ENCODE measurements around the gene LARP6.
"Not testable (repeated sequence)": the region's sequence is repeated elsewhere in the genome, so short reads cannot be mapped to it uniquely, and the experiment has no call there.

LARP6 gene

DNA sequence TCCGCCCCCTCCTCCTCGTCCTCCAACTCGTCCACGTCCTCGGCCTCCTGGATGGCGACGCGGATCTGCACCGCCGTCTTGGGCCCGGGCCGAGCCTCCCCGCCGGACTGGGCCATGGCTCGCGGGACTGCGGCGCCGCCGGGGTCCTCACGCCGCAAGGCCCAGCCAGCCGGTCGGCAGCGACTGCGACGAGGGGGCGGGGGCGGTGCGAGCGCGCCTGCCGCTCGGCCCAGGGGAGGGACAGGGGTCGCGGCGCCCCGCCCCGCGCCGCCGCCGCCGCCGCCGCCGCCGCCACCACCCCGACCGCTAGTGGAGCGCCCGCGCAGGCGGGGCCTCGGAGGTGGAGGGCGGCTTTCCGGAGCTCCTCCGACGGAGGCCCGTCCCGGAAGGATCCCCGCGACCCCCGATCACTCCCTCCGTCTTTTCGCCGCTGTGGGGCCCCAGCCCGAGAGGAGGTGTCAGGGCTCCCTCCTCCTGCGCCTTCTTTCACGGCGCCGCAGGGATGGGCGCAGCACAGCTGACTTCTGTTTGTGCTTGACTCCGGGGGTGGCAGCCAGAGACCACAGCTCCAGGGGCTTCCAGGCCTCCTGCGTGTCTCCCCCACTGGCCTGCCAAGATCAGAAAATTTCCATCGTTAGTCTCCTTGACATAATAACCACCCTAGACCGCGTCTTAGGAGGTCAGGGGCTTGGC lies at the start of gene LARP6:
TSS of gene LARP6 (minus strand) at position 185 of the 693 bp plus-strand sequence. CDS start at position 116, 69 bp downstream.
- peak; percentile 82 for DNase-seq

GRCh38 chr15:70902107-70902506 lies 48.1 kb upstream of the LARP6 start:
- no peak for DNase-seq

DNA sequence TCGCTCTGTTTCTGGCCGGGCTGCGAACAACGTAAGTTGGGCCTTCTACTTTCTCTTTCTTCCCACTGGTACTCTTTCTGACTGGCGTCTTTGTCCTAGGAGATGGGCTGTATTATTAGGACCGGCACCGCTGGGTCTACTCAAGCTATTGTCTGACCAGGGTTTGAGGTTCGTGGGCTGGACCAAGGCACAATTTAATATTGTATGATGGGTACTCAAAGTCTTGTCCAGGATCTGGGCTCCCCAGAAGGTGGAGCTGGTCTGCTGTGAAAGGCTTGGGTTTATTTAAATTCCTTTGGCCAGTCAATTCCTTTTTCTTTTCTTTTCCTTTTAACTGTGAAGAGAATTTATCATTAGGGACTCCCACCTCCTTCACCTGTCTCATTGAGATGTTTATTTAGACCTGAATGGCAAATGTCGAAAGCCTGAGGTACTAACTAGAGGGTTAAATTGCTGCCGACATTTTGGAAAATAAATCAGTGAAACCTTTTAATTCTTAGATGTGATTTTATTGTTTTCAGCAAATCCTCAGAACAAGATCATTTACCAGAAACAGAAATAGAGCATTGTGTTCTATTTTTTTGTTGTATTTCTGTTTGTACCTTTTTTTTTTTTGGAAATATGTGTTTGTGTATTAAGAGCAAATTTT lies 39.1 kb upstream of the LARP6 start:
- no peak for DNase-seq

DNA sequence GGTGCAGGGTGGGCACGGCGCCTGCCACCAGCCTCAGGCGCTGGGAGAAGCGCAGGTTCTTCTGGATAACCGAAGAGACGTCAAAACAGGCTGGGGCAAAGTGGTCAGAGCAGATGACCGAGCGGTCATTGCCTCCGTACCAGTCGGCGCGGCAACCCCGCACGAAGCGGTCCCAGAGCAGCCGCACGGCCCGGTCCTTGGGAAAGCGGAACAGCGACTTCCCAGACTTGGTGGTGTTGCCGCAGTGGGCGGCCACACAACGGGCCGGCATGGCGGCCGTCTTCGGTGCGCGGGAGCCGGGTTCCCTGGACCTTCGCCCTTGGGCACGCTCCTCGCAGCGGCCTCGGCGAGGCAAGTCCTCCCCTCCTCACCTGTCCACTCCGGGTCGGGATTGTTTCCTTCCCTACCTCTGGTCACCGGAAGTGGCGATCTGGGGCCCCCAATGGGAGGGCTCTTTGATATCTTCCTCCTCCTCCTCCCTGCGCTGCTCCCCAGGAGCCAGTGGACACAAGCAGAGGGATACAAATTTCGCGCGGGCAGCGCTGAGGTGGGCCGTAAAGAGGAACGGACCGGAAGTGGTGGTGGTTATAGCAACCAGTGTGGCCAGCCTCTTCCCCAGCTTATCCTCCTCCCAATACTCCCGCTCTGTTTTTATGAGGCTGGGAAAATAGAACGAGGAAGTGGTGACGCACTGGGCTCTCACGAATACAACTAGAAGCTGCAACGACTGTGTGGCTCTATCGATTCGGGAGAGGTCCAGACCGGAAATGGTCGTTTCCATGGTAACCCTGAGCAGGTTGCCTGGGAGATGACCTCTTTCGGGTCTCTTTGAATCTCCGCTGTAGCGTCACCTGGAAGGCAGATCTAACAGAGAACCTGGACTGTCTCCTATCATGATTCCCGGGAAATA lies 38.3 kb upstream of the LARP6 start, which contains the start of the genes LRRC49 and THAP10:
TSS of gene LRRC49 (plus strand) at position 825 of the 910 bp plus-strand sequence. CDS start at position 894, 69 bp downstream.
TSS of gene THAP10 (minus strand) at position 432 of the 910 bp plus-strand sequence. CDS start at position 271, 161 bp downstream.
- peak; percentile 98 for DNase-seq

GRCh38 chr15:70882361-70882760 lies 28.4 kb upstream of the LARP6 start:
- no peak for DNase-seq

DNA sequence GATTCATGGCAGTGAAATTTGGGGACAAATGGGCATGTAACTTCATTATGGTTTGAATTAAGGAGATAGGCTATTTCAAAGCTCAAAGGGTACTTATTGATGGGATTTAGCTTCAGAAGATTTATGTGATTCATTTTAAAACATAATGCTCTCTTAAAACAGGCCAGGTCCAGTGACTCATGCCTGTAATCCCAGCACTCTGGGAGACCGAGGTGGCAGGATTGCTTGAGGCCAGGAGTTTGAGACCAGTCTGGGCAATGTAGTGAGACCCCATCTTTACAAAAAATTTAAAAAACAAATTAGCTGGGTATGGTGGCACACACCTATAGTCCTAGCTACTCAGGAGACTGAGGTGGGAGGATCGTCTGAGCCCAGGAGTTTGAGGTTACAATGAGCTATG lies 26.8 kb upstream of the LARP6 start:
- DNase-seq: no peak

DNA sequence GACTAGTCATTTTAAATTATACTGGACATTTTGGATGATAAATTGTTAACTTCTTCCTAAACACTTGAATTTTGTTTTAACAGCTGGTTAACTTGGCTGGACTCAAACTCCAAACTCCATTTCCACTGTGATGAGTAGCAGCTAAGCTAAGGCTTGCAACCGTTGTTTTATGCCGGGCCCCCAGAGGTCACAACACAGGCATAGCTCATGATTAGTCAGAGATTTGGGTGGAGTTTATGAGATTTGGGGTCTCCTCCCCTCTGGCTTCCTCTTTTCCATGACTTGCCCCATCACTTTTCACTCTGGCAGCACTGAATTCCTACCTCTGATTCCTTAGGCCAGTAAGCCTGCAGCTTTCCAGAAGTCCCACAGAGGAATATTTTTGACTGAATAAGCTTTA lies 25.4 kb upstream of the LARP6 start:
- no peak for DNase-seq

- no peak for DNase-seq
Measured at GRCh38 chr15:70876683-70877082, 22.7 kb upstream of the LARP6 start.

DNA sequence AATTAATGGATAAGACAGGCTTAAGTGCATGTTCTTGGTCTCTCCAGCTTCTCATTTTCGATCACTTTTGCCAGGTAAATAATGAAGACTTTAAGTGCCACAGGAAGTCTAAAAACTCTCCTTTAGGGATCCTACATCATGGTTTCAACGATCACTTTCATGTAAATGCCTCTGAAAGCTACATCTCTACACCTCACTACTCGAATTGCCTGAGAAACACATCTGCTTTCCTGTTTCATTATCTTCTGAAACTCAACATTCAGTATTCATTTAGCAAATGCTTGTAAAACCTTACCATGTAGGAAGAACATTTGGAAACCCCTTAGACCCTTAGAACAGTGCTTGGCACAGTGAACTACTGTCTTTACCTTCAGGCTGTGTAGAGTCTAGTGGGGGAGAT lies 22.1 kb upstream of the LARP6 start:
- DNase-seq: no peak

GRCh38 chr15:70875001-70875782 lies 21.2 kb upstream of the LARP6 start:
- DNase-seq: no peak

GRCh38 chr15:70873232-70874054 lies 19.5 kb upstream of the LARP6 start:
- DNase-seq: no peak

- not testable (repeated sequence) for DNase-seq
Measured at GRCh38 chr15:70871490-70871889, 17.5 kb upstream of the LARP6 start.

DNA sequence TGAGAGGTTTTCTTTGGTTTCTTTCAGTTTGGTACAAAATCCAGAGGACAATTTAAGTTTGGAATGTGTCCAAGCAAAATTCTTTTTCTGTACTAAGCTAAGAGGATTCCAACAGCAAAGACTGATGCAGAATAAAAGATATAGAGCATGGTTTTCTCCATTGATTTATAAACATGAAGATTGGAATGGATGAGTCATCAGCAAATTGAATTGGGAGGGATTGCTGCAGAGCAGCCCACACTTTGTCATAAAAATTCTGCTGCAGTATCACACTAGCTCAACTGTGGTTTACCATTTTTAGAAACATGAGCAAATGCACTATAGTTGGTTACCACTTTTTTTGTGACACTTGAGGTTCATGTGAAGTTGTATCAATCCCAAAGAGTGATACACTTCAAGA lies 16.1 kb upstream of the LARP6 start:
- no peak for DNase-seq

- no peak for DNase-seq
Measured at GRCh38 chr15:70869346-70869745, 15.4 kb upstream of the LARP6 start.

- DNase-seq: no peak
Measured at GRCh38 chr15:70867911-70868467, 14.0 kb upstream of the LARP6 start.

- no peak for DNase-seq
Measured at GRCh38 chr15:70866982-70867641, 13.2 kb upstream of the LARP6 start.

DNA sequence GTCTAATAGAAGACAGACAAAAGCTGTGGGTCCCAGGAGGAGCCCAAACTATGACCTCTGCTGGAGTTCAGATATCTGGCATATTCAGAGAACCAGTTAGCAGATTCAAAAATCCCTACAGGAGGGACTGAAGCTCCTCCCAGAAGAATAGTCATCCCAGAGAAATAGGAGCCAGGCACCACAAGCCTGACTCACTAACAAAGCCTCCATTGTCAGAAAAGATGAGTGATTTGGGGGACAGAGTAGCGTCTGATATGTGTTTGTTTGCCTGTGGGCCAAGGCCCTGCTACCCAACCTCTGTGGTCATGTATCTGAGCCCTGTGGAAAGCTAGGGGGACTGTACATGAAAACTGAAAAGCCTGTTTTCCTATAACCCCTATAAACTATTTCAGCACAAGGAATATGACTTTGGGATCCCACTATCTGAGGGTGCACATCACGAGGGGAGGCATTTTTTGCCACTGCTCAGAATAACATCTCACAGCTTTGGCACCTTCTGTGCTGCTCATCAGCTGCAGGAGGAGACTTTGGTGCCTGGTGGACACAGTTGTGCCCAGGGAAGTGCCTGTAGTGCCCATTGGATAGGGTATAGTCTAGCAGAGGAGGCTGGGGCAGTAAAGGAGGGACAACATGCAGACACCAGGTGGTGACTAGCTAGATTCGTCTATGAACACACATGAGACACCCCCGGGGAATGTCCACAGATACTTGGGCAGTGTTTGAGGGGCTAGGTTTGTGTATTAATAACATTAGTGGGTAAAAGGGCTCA lies 9.7 kb upstream of the LARP6 start:
- DNase-seq: no peak

DNA sequence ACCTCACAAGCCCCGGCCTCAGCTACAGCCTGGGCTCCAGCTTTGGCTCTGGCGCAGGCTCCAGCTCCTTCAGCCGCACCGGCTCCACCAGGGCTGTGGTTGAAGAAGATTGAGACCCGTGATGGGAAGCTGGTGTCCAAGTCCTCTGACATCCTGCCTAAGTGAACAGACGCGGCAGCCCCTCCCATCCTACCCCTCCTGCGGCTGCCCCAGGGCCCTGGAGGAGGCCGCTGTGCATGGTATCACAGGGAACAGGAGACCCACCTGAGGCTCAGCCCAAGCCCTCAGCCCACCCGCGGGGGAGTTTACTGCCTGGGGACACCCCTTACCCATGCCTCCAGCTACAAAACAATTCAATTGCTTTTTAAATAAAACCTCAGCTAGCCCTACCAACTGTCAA lies 6.0 kb upstream of the LARP6 start:
- DNase-seq: no peak

- DNase-seq: no peak
Measured at GRCh38 chr15:70859322-70859908, 5.5 kb upstream of the LARP6 start.

Data from retina (tissue), 1 donor.